ENCODE data around the gene TSSC4.

The TSSC4 gene

GRCh38 chr11:2420502-2421225 lies 20.1 kb downstream of the TSSC4 start:
- DNase-seq, result peak; percentile 62

- no peak for DNase-seq
Observed at GRCh38 chr11:2421226-2421994, 20.9 kb downstream of the TSSC4 start.

GRCh38 chr11:2421996-2422395 lies 21.4 kb downstream of the TSSC4 start:
- DNase-seq, result no peak

- DNase-seq, result no peak
Observed at GRCh38 chr11:2422461-2423156, 22.1 kb downstream of the TSSC4 start.

- DNase-seq, result no peak
Observed at GRCh38 chr11:2423157-2424025, 22.8 kb downstream of the TSSC4 start.

- no peak for DNase-seq
Observed at GRCh38 chr11:2424811-2425495, 24.4 kb downstream of the TSSC4 start.

- DNase-seq, result no peak
Observed at GRCh38 chr11:2425506-2425905, 25.0 kb downstream of the TSSC4 start.

GRCh38 chr11:2426221-2426620 lies 25.7 kb downstream of the TSSC4 start:
- DNase-seq, result no peak

GRCh38 chr11:2426826-2427521 lies 26.4 kb downstream of the TSSC4 start:
- DNase-seq, result no peak

GRCh38 chr11:2427721-2428321 lies 27.3 kb downstream of the TSSC4 start:
- no peak for DNase-seq

- peak; percentile 59 for DNase-seq
Observed at GRCh38 chr11:2428322-2428795, 27.8 kb downstream of the TSSC4 start.

- DNase-seq, result no peak
Observed at GRCh38 chr11:2431395-2431794, 30.8 kb downstream of the TSSC4 start.

- no peak for DNase-seq
Observed at GRCh38 chr11:2432171-2432621, 31.6 kb downstream of the TSSC4 start.

- no peak for DNase-seq
Observed at GRCh38 chr11:2432628-2433071, 32.1 kb downstream of the TSSC4 start.

GRCh38 chr11:2433106-2433925 lies 32.8 kb downstream of the TSSC4 start:
- no peak for DNase-seq

- no peak for DNase-seq
Observed at GRCh38 chr11:2434008-2434407, 33.5 kb downstream of the TSSC4 start.

GRCh38 chr11:2434506-2435255 lies 34.1 kb downstream of the TSSC4 start:
- DNase-seq, result no peak

GRCh38 chr11:2435288-2436012 lies 34.9 kb downstream of the TSSC4 start:
- no peak for DNase-seq

Measured in NCI-H1092 (cell line).